Measurements from ENCODE around the gene USP24.

USP24 gene

GRCh38 chr1:55170426-55170825 is 44.7 kb downstream of the USP24 start:
- no peak overlapping the region for H3K27ac ChIP-seq
- no peak for TF ChIP-seq ZFX (IDR thresholded peaks at IDR 0.05)

- H3K27ac ChIP-seq: no peak overlapping the region
- TF ChIP-seq ZFX (IDR thresholded peaks at IDR 0.05): no peak
- TF ChIP-seq CTCF (conservative IDR thresholded peaks at IDR 0.05): no peak
These were observed 46.0 kb downstream of the USP24 start for GRCh38 chr1:55169126-55169525.

- TF ChIP-seq ZFX (IDR thresholded peaks at IDR 0.05): no peak
- no peak for TF ChIP-seq CTCF (conservative IDR thresholded peaks at IDR 0.05)
- H3K27ac ChIP-seq: no peak overlapping the region
These were observed 46.8 kb downstream of the USP24 start for GRCh38 chr1:55168353-55168752.

- H3K27ac ChIP-seq: no peak overlapping the region
- no peak for TF ChIP-seq CTCF (conservative IDR thresholded peaks at IDR 0.05)
- TF ChIP-seq ZFX (IDR thresholded peaks at IDR 0.05): no peak
These were observed 47.8 kb downstream of the USP24 start for GRCh38 chr1:55167224-55167871.

GRCh38 chr1:55164906-55165305 is 50.3 kb downstream of the USP24 start:
- TF ChIP-seq CTCF (conservative IDR thresholded peaks at IDR 0.05) (no peak), ZFX (IDR thresholded peaks at IDR 0.05) (no peak)
- no peak overlapping the region for H3K27ac ChIP-seq

GRCh38 chr1:55159571-55159970 is 55.6 kb downstream of the USP24 start:
- H3K27ac ChIP-seq: no peak overlapping the region

GRCh38 chr1:55156608-55157007 is 58.6 kb downstream of the USP24 start:
- TF ChIP-seq ZFX (IDR thresholded peaks at IDR 0.05) (no peak), CTCF (conservative IDR thresholded peaks at IDR 0.05) (no peak)
- H3K27ac ChIP-seq: no peak overlapping the region

More at GRCh38 chr1:55159571-55159970, 55.6 kb downstream of the USP24 start:
- TF ChIP-seq CTCF (conservative IDR thresholded peaks at IDR 0.05) (no peak), ZFX (IDR thresholded peaks at IDR 0.05) (no peak)

GRCh38 chr1:55156093-55156492 is 59.1 kb downstream of the USP24 start:
- H3K27ac ChIP-seq: no peak overlapping the region
- no peak for TF ChIP-seq ZFX (IDR thresholded peaks at IDR 0.05)
- no peak for TF ChIP-seq CTCF (conservative IDR thresholded peaks at IDR 0.05)

Measured in C4-2B (cell line).